ENCODE data around the gene CMSS1. TPM values are rescaled to one million over a fixed set of nuclear protein-coding genes. Genes with fewer than 3 reads are reported as not detected.

Gene CMSS1
- polyA plus RNA-seq, 1 of the 3 experiments (the other 2 are of a cell fraction): 9.1 TPM

- Histone ChIP-seq H3K27ac (ENCODE audit: low read depth in 2 of 2, low read length in 1 of 2) (no peak overlapping the region), H3K4me1 (ENCODE audit: control insufficient read depth in 1 of 2, insufficient read depth in 2 of 2, low read depth in 1 of 2, low read length in 1 of 2) (peaks cover 2 to 12% of the 10 kb centered on the region in 2 experiments; a peak in 3 of 4 replicates), H3K9me3 (no peaks in the 10 kb centered on the region), H3K9ac (no peak overlapping the region), H3F3A (replicated peaks; ENCODE audit: insufficient read depth) (peaks cover 16% of the 10 kb centered on the region), H3K4me3 (ENCODE audit: low read depth in 2 of 2, low read length in 1 of 2) (no peak overlapping the region), H3K79me2 (ENCODE audit: insufficient read depth) (peaks cover 91% of the 10 kb centered on the region), H3K4me2 (no peak overlapping the region), H3K27me3 (ENCODE audit: insufficient read depth) (no peaks in the 10 kb centered on the region), H3K36me3 (replicated peaks in 1 of 2; ENCODE audit: control insufficient read depth in 1 of 2, insufficient read depth in 2 of 2, low read length in 1 of 2) (peaks cover 37% of the 10 kb centered on the region in 2 experiments), H3K9me2 (no peaks in the 10 kb centered on the region), H4K20me1 (ENCODE audit: insufficient read depth) (no peaks in the 10 kb centered on the region), H2AFZ (ENCODE audit: low read depth) (no peak overlapping the region)
- POLR2A ChIA-PET: no interaction called here
- WGBS (ENCODE audit: low lambda C conversion rate): 67% methylated on average over 1 of the region's 1 CpG
- no peak for TF ChIP-seq YY1 (IDR thresholded peaks at IDR 0.05; ENCODE audit: low read depth)
- no peak for TF ChIP-seq CTCF (IDR thresholded peaks at IDR 0.05)
- CTCF ChIA-PET: interaction anchor here (1.4 to 1.7 kb wide), 2 partner anchors 11 to 399 kb away, joined by 5 to 11 read pairs; no protein-coding TSS in a partner anchor
- no peak for DNase-seq
Observed at GRCh38 chr3:99854756-99855298, 37.2 kb downstream of the CMSS1 start.

GRCh38 chr3:99855900-99856299 lies 38.2 kb downstream of the CMSS1 start:
- DNase-seq: no peak
- Histone ChIP-seq H3K4me1 (ENCODE audit: control insufficient read depth in 1 of 2, insufficient read depth in 2 of 2, low read depth in 1 of 2, low read length in 1 of 2) (peaks cover 2 to 22% of the 10 kb centered on the region in 2 experiments), H3K9me3 (no peaks in the 10 kb centered on the region), H2AFZ (ENCODE audit: low read depth) (no peak overlapping the region), H3F3A (replicated peaks; ENCODE audit: insufficient read depth) (peaks cover 7% of the 10 kb centered on the region), H4K20me1 (ENCODE audit: insufficient read depth) (no peaks in the 10 kb centered on the region), H3K27ac (ENCODE audit: low read depth in 2 of 2, low read length in 1 of 2) (no peak overlapping the region), H3K9ac (no peak overlapping the region), H3K36me3 (replicated peaks in 1 of 2; ENCODE audit: control insufficient read depth in 1 of 2, insufficient read depth in 2 of 2, low read length in 1 of 2) (peaks cover 29 to 30% of the 10 kb centered on the region in 2 experiments), H3K27me3 (ENCODE audit: insufficient read depth) (no peaks in the 10 kb centered on the region), H3K9me2 (no peaks in the 10 kb centered on the region), H3K4me2 (no peak overlapping the region), H3K4me3 (ENCODE audit: low read depth in 2 of 2, low read length in 1 of 2) (no peak overlapping the region), H3K79me2 (ENCODE audit: insufficient read depth) (peaks cover 89% of the 10 kb centered on the region)
- no peak for TF ChIP-seq TEAD4 (IDR thresholded peaks at IDR 0.05; ENCODE audit: borderline replicate concordance, insufficient read depth)
- TF ChIP-seq FOXJ3 (CRISPR knock-in tag; IDR thresholded peaks at IDR 0.05): no peak
- no peak for TF ChIP-seq IRF3 (IDR thresholded peaks at IDR 0.05; ENCODE audit: low read depth, low read length)
- no peak for TF ChIP-seq MEF2A (IDR thresholded peaks at IDR 0.05; ENCODE audit: borderline replicate concordance, low read depth)
- TF ChIP-seq USF1 (IDR thresholded peaks at IDR 0.05; ENCODE audit: borderline replicate concordance, low read depth): no peak
- TF ChIP-seq NFIC (IDR thresholded peaks at IDR 0.05; ENCODE audit: borderline replicate concordance): no peak
- TF ChIP-seq SIN3A (IDR thresholded peaks at IDR 0.05; ENCODE audit: borderline replicate concordance, low read depth, low read length): no peak
- no peak for TF ChIP-seq RAD21 (IDR thresholded peaks at IDR 0.05; ENCODE audit: low read length)
- 88% methylated on average over 1 of the region's 1 CpG for WGBS (ENCODE audit: low lambda C conversion rate)
- ChIA-PET CTCF (interaction anchor here (1.4 to 1.7 kb wide), 2 partner anchors 12 to 398 kb away, joined by 5 to 11 read pairs; no protein-coding TSS in a partner anchor), POLR2A (no interaction called here)

All from SK-N-SH (cell line).